ENCODE measurements around the gene KRT3.

DNA sequence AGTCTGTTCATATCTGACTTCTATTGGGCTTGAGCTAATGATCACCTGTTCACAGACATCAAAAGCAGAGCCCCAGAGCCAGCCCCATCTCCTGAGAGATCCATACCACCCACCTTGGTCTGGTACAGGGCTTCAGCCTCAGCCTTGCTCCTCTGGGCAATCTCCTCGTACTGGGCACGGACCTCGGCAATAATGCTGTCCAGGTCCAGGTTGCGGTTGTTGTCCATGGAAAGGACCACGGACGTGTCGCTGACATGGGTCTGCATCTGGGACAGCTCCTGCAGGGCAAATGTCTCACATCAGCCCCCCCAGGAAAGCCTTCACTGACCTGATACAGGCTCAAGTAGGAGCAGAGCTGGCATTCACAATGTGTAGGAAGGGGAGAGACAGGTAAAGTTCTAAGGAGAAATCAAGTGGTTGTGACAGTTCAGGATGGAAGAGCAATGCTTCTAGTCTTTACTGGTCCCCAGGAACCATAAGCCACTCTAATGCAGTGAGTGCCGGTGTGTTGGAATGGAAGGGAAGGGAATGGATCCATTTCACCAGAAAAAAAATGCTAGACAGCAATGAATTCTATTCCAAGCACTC is 12.8 kb upstream of the KRT3 start:
- TF ChIP-seq, protein P1, sequence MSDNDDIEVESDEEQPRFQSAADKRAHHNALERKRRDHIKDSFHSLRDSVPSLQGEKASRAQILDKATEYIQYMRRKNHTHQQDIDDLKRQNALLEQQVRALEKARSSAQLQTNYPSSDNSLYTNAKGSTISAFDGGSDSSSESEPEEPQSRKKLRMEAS (IDR thresholded peaks at IDR 0.05): no peak
- no peak for TF ChIP-seq EGR1 (IDR thresholded peaks at IDR 0.05)
- TF ChIP-seq YY1 (IDR thresholded peaks at IDR 0.05; ENCODE audit: low read depth): no peak
- TF ChIP-seq, protein P2, sequence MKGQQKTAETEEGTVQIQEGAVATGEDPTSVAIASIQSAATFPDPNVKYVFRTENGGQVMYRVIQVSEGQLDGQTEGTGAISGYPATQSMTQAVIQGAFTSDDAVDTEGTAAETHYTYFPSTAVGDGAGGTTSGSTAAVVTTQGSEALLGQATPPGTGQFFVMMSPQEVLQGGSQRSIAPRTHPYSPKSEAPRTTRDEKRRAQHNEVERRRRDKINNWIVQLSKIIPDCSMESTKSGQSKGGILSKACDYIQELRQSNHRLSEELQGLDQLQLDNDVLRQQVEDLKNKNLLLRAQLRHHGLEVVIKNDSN (IDR thresholded peaks at IDR 0.05): no peak
- TF ChIP-seq CREB1 (IDR thresholded peaks at IDR 0.05; ENCODE audit: low read depth): no peak
- no peak for TF ChIP-seq ZBTB7A (IDR thresholded peaks at IDR 0.05; ENCODE audit: low read depth)
- no peak for TF ChIP-seq CEBPB (IDR thresholded peaks at IDR 0.05)
- TF ChIP-seq RAD21 (IDR thresholded peaks at IDR 0.05; ENCODE audit: low read depth): no peak
- no peak for TF ChIP-seq TCF12 (IDR thresholded peaks at IDR 0.05; ENCODE audit: low read depth)
- TF ChIP-seq TAF1 (IDR thresholded peaks at IDR 0.05; ENCODE audit: low read depth): no peak
- no peak for TF ChIP-seq REST (IDR thresholded peaks at IDR 0.05; ENCODE audit: low read depth)

All from Ishikawa (cell line).